ENCODE measurements around the gene UNC13B. TPM values are rescaled to one million over a fixed set of nuclear protein-coding genes. Genes with fewer than 3 reads are reported as not detected.

The UNC13B gene
- polyA plus RNA-seq, 4 donors: 23.9 to 26.7 (median 26.5) TPM

DNA sequence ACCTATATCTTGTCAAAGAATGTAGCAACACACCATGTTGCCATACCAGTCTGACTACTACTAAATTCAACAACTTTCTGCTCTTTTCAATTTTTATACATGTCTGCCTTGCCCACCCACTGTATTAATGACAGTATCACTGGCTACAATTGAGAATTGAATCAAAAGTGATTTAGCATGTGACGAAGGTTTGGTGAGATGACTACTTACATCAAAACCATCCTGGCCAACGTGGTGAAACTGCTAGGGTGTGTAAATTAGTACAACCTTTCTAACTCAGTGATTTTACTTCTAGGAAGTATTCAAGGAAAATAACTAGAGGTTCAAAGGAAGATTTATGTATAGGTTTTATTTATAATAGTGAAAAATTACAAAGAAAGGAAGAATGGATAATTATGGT lies 109.8 kb downstream of the UNC13B start:
- no peak for DNase-seq (ENCODE audit: low read depth in 4 of 4, low spot score in 2 of 4)

DNA sequence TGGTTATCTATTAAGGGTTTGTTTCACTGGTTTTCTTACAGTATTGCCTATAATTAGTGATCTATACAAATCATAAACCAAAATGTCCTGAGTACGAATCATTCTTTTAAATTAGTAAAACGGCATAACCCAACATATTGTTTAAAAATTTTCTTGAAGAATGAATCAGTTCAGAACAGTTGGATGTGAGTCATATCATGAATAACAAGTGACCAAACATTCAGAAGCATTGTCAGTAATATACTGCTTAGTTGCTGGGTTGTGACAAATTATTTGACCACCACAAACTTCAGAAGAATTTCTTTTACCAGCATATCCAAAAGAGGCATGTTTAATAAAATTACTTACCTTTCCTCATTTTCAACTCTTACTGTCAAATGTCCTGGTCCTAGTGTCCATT lies 111.2 kb downstream of the UNC13B start:
- DNase-seq (ENCODE audit: low read depth in 4 of 4, low spot score in 2 of 4): no peak

DNA sequence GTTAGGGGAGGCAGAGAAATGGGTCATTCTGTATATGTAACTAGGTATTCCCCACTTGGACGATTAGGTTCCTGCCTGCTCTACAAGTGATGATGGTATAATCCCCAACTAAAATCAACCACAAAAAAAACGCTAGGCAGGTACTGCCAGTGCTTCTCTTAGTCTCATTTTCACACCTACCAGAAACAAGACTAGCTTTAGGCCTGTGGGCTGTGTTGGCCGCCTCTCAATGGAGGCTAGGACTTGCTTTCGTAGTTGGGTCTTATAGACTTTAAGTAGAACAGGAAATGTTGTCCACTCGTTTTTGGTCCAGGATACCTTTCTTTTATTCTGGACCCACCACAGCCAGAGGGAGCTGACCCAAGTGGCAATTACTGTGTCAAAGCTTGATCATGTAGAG lies 111.8 kb downstream of the UNC13B start:
- DNase-seq (ENCODE audit: low read depth in 4 of 4, low spot score in 2 of 4): no peak

DNA sequence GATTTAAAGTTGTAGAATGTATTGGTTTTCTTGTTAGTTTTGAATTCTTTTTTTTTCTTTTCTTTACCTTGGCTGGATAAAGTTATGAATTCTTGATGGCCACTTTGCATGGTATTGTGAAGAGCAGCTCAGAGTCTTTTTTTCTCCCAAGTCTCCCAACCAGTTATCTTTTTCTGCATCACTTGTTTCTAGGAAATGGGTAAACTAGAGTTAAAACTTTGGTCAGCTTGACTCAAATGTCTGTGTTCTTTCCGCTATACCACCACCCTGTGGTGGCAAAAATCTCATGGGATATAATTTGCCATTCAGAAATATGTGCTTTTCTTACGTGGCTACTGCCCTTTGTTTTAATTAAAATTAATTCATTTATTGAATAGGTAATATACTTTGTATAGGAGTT lies 113.2 kb downstream of the UNC13B start:
- DNase-seq (ENCODE audit: low read depth in 4 of 4, low spot score in 2 of 4): no peak

DNA sequence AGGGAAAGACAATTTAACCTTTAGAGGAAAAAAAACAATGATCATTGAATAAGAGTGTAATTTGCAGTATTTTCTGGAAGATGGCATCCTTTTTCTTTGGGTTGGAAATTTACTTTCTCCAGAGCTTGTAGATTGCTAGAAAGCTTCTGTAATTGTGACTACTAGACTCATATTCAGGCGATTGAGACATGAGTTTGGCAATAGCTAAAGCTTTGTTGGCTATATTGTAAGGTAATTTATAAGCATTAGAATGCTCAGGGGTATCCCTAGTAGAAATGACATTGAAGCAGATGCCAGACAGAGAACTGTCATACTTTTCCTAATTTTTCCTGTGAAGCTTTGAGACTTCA lies 115.3 kb downstream of the UNC13B start:
- DNase-seq (ENCODE audit: low read depth in 4 of 4, low spot score in 2 of 4): no peak

DNA sequence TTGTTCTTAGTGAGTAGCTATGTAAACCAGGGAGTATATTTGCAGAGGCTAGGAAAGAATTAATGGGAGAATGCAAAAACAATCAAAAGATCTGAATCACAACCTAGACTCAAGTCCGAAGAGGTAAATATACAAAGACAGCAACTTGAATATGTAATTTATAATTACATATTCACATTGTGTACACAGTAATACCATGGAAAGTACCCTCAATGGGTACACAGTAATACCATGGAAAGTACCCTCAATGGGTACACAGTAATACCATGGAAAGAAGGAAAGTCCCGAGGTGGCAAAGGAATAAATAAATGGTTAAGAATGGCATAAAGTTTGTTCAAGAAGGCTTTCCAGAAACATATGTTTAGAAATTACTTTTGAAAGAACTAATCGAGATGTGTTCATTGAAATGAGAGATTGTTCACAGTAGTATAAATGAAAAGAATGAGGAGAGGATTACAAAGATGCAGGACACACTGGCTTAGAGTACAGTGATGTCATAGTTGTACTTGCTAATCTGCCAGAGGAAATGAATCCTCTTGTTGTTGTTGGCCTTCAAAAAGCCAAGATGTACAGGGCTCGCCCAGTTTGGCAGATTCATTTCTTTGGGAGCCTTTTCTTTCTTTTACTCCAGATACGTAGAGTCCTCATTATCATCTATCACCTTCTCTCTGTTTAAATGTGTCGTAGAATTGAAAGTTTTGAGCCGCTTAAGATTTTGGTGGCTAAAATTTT lies 116.0 kb downstream of the UNC13B start:
- no peak for DNase-seq (ENCODE audit: low read depth in 4 of 4, low spot score in 2 of 4)

DNA sequence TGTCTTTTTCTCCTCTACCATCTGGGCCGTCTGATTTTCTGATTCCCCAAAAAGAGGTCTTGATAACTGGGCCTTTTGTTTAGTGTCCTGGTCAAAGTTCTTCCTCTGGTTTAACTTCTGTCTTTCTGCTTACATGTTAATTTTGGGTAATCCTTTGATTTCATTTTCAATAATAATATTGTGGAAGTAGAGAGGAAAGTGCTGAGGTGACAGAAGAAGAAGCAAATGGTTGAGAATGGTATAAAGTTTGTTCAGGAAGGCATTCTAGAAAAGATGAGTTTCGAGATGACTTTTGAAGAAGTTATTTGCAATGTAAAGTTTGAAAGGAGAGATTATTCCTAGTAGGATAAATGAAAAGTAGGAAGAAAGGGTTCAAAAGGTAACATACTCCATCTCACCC lies 118.1 kb downstream of the UNC13B start:
- no peak for DNase-seq (ENCODE audit: low read depth in 4 of 4, low spot score in 2 of 4)

DNA sequence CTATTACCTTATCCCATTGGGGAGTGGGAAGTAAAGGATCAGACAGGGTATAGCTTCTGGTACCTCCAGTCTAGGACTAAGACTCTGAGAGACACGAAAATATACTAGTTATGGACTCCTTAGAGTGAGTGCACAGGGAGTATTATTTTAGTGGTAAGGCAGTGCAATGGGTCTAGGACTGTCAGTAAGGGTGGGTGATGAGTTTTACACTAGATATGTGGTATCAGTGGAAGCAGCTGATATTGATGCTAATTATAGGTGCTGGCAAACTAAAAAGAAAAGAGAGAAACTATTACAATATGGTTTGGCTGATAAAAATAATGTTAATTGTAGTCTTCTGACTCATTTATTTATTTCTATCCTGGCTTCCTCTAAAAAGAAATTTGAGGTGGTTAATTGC lies 118.6 kb downstream of the UNC13B start:
- no peak for DNase-seq (ENCODE audit: low read depth in 4 of 4, low spot score in 2 of 4)

DNA sequence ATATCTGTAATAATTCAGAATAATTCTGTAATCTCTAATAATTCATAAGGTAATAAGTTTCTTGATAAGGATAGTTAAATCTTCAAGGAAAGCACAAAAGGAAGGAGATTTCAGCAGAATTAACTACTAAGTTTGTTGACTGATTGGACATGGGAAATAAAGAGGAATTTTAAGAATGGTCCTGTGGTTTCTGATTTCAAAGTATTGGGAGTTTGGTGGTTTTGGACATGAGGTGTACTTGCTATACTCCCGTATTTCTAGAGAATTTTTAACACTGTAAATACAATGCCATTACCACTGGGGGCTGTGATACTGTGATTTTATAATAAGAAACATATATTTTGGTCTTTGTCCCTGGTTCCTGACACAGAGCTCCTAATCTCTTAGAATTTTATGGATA lies 123.9 kb downstream of the UNC13B start:
- DNase-seq (ENCODE audit: low read depth in 4 of 4, low spot score in 2 of 4): no peak

DNA sequence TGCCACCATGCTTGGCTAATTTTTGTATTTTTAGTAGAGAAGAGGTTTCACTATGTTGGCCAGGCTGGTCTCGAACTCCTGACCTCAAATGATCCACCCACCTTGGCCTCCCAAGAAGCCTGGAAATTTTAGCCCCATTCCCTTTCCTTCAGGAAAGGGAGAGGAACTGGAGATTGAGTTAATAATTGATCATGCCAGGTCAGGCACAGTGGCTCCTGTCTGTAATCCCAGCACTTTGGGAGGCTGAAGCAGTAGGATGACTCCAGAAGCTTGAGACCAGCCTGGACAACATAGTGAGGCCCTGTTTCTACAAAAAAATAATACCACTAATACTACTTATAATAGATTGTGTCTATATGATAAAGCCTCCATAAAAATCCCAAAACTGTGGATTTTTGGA lies 124.6 kb downstream of the UNC13B start:
- DNase-seq (ENCODE audit: low read depth in 4 of 4, low spot score in 2 of 4): no peak

DNA sequence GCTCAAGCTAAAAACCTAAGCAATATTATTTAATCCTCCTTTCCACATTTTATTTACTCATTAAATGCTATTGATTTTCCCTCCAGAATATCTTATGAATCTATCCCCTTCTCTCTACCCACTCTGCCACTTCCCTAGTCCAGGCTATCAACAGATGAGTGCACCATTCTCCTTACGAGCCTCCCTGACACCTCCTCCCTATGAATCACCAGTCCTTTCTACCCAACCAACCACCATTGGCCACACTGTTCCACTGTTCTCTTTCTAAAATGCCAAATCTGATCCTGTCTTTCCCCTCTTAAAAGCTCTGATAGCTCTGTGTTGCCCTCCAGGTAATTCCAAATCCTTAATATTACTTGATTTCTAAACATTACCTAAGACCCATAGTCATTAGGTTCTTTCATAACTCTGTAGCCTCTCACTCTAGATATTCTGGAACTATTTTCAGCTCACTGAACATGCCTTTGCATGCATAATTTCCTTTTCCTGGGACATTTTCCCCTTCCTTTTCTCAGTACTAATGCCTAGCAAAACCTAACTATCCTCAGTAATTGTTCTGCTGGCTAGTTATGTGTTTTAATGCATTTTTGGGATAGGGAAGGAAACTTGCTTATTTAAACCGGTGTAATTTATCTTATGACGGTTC lies 126.3 kb downstream of the UNC13B start:
- no peak for DNase-seq (ENCODE audit: low read depth in 4 of 4, low spot score in 2 of 4)

DNA sequence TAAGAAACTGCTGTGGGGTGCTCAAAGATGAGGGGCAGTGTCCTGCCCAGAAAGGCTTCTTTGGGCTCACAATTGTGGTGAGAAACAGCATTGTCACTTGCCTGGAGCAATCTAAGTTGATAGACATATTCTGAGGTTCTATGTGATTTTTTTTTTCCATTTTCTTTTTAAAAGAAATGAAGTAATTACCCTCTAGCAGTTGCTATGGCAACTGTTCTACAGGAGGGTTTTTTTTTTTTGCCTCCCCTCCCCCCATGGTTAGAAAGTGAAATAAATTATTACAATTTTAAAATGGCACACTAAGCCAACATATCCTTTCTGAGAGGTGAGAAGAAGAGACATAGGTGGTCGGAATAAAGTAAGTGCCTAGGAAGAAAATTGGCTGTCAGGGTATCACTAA lies 127.0 kb downstream of the UNC13B start:
- no peak for DNase-seq (ENCODE audit: low read depth in 4 of 4, low spot score in 2 of 4)

DNA sequence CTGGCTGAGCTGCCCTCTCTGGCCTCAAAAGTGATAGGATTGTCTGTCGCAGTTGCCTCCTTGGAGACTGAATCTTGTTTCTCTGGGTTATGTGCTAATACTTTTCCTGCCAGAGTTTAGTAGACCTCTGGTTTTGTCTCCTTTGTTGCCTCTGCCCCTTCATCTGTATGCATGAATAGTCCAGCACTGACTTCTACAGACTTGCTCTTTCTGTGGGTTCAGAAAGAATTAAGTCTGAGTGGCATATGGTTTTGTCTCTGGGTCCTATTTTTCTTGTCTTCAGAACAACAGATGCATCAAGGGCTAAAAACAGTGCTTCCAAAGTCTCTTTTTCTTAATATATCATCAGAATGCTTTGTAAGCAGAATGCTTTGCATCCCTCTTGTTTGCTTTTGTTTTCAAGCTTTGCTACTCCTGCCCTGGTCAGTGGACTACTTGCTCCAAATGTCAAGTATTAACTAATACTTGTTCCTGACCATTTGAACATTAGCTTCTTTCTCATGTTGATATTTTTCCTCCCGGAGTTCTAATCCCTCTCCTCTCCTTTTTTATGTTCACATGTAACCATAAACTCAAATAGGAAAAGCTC lies 131.7 kb downstream of the UNC13B start:
- no peak for DNase-seq (ENCODE audit: low read depth in 4 of 4, low spot score in 2 of 4)

DNA sequence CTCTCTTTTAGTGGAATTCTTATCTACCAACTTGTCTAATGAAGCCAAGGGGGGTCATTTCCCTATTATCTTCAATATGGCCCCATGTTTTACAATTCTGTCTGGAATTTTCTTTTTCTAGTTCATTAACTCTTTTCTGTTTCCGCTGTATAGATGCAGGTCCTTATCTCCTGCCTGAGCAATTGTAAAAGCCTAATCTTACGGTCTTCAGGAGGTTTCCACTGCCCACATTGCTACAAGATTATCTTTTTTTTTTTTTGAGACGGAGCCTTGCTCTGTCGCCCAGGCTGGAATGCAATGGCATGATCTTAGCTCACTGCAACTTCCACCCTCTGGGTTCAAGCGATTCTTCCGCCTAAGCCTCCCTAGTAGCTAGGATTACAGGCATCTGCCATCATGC lies 132.3 kb downstream of the UNC13B start:
- no peak for DNase-seq (ENCODE audit: low read depth in 4 of 4, low spot score in 2 of 4)

DNA sequence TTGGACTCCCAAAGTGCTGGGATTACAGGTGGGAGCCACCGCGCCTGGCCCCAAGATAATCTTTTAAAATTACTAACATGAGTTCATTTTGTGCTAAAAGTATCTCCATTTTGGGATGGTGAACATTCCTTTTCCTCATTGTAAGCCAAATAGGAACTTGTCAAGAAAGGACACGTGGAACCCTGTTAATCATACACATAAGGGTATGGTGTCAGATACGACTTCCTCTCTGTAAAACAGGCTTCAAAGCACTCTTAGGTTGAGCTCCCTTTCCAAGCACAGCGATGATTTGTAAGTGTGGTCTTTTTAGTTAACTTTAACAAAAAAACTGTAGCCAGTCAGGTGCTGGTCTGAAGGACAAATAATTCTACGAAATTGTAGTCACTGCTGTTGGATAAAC lies 132.7 kb downstream of the UNC13B start:
- no peak for DNase-seq (ENCODE audit: low read depth in 4 of 4, low spot score in 2 of 4)

DNA sequence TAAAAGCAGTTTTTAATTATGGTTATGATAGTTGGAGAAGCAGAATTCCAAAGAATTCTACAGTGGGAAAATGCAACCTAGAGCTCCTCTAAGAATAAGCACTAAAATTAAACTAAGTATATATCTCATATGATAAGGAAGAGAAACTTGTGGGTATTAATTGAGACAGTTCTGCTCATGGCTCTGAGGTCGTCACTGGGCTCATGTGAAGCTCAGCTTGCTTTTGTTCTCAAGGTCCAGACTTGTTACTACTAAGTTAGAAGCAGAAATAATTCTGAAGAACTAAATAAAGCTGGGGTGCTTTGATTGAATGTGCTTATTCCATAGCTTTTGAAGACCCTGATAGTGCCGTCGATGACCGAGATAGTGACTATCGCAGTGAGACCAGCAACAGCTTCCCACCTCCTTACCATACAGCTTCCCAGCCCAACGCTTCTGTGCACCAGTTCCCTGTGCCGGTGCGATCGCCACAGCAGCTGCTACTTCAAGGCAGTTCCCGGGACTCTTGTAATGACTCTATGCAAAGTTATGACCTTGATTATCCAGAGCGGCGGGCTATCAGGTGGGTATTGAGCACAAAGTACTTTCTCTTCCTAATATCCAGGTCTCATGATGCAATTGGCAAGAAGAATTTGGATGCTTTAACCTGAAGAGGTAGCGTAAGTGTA lies 133.7 kb downstream of the UNC13B start:
- no peak for DNase-seq (ENCODE audit: low read depth in 4 of 4, low spot score in 2 of 4)

DNA sequence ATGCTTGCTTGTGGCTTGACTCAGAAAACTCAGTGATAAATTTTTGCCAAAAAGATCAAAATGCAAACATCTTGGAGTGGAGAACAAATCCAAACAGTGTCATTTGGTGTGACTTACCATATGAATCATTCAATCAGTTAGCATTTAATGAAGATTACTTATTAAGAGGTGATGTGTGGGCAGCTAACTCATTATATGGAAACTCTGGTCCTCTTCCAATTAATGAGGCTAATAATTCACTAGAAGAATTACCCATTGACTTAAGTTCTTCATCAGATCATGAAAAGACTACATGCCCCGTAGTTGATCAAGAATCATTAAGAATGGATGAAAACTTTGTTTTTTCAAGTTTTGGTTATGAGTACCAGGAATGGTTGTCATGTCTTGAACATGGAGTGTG lies 141.8 kb downstream of the UNC13B start:
- DNase-seq (ENCODE audit: low read depth in 4 of 4, low spot score in 2 of 4): no peak

DNA sequence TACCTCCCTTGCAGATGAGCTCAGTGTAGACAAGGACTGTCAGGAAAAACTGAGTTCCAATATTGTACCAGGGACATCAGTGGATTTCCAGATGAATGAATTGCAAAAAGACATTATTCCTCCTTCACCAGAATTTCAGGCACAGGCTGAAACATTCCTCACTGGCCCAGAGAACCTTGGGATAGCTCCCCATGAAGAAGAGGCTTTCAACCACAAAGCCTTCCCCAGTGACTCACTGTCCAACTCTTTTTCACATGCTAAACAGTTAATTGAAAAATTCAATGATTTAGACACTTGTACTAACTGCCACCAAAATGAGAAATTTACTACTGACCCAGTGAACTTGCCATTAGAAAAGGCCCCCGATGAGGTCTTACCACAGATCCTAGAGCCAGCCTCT lies 144.5 kb downstream of the UNC13B start:
- DNase-seq (ENCODE audit: low read depth in 4 of 4, low spot score in 2 of 4): no peak

DNA sequence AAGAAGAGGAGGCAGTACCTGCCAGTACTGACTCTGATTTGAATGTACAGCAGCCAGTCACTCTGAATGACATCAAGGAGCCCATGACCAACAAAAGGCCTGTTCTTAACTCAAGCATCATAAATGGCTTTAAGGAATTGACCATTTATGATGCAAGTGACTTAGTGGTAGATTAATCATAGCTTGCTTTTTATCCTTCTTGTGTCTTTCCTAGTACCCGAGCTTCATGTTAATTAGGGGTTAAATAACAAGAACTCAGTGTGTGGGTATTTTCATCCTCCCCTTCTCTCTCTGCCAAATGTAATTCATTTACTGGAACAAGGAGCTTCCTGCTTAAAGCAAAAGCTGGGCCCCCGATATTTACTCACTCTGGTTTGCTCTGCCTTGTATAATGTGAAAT lies 146.5 kb downstream of the UNC13B start:
- DNase-seq (ENCODE audit: low read depth in 4 of 4, low spot score in 2 of 4): no peak

DNA sequence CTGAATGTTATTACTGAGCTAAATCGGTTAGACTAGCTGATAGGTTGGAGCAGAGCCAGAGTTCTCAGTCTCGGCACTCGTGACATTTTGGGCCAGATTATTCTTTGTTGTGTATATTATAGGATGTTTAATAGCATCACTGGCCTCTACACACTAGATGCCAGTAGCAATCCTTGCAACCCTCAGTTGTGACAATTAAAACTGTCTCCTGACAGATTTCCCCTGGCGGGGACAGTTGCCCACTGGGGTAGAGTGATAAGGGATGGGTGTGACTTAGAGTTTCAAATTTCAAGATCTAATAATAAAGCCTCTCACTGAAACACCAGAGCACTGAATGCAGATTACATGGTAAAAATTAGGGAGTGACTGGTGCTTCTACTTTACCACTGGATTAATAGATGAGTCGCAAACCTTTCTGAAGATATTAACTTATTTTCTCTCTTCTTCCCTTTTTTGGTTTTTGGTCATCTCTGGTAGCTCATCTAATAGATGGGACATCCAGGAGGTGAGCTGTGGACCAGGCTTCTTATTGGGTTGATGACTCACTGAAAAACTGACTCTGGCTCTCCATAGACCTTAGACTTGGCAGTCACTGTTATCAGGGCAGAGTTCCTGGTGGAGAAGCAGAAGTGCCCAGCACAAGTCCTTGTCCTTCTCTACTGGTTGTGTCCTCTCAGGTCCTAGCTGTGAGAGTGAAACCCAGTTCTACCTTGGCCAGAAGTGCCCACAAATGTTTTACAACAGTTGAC lies 150.3 kb downstream of the UNC13B start:
- no peak for DNase-seq (ENCODE audit: low read depth in 4 of 4, low spot score in 2 of 4)

DNA sequence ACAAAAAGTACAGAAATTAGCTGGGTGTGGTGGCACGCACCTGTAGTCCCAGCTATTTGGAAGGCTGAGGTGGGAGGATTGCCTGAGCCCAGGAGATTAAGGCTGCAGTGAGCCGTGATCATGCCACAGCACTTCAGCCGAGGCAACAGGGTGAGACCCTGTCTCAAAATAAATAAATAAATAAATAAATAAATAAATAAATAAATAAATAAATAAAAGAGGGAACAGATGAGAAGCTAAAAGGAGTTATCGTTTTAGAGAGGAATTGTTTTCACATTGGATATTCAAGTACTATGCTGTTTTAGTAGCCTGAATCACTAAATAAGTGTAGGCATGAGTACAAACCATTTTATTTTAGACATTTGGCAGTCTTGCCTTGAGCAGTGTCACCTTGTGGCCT lies 151.7 kb downstream of the UNC13B start:
- DNase-seq (ENCODE audit: low read depth in 4 of 4, low spot score in 2 of 4): no peak
